Endothelial cell of umbilical vein (primary cell): Measurements from ENCODE around the gene COL5A1. TPM values are rescaled to one million over a fixed set of nuclear protein-coding genes. Genes with fewer than 3 reads are reported as not detected.

Experiments
- BruUV-seq: library from RNA; stranded (reverse); fragments of 400-500 nt; replicated peaks from 2 replicates; lab custom pipeline; 2021; lab: Mats Ljungman, UMichigan
- CTCF ChIA-PET: fragments of 300-600, 350-600 bp; sonication (Branson Sonifier 250); formaldehyde crosslinking; loops from one replicate; lab custom pipeline; 2021; ENCODE audit warnings: antibody characterized with exemption, inconsistent platforms; lab: Charles Lee
- POLR2A ChIA-PET: fragments of 300-600, 350-600 bp; sonication (Branson Sonifier 250); formaldehyde crosslinking; loops from one replicate; lab custom pipeline; 2021; ENCODE audit warnings: antibody characterized with exemption, inconsistent platforms; lab: Charles Lee
- DNase-seq: peaks from one replicate; pipeline ENCODE4 v3.0.0-alpha.2; 2011; ENCODE audit warnings: low read depth, low spot score
- FAIRE-seq: peaks from 2 replicates; lab custom pipeline; 2011; peaks lifted over from hg19 to GRCh38; lab: Jason Lieb, UNC
- H2AFZ ChIP-seq: 2 replicates; pipeline ENCODE4 v1.6.0; 2012; ENCODE audit warnings: low read depth, low read length, control low read depth, inconsistent platforms
- H3K27ac ChIP-seq: 2 replicates; pipeline ENCODE4 v1.5.1; 2011; ENCODE audit warnings: low read depth, mild to moderate bottlenecking, control low read depth, low read length, moderate library complexity; ENCODE audit not compliant: insufficient read depth
- H3K27me3 ChIP-seq, 2 experiments: 2 replicates each; pipeline versions ENCODE4 v1.6.0 to v1.6.1; 2011; ENCODE audit warnings: low read length in 2 of 2, mixed read lengths in 1 of 2; ENCODE audit not compliant: control insufficient read depth in 2 of 2, insufficient read depth in 2 of 2
- H3K36me3 ChIP-seq, 2 experiments: 2 replicates in 1 of 2; 3 replicates in 1 of 2; pipeline ENCODE4 v1.5.1; 2011; ENCODE audit warnings: low read length in 2 of 2, mild to moderate bottlenecking in 1 of 2, moderate library complexity in 1 of 2; ENCODE audit not compliant: control insufficient read depth in 2 of 2, insufficient read depth in 2 of 2; ENCODE audit errors: extremely low read depth in 1 of 2
- H3K4me1 ChIP-seq: 3 replicates; pipeline ENCODE4 v1.5.1; 2011; ENCODE audit warnings: mild to moderate bottlenecking, low read length; ENCODE audit not compliant: control insufficient read depth, insufficient read depth; ENCODE audit errors: extremely low read depth
- H3K4me2 ChIP-seq: 2 replicates; pipeline ENCODE4 v1.6.1; 2011; ENCODE audit warnings: low read length, control low read depth, mixed read lengths; ENCODE audit not compliant: insufficient read depth
- H3K4me3 ChIP-seq, 3 experiments: fragments of 200-600 bp in 1 of 3; sonication (generic), shearing (Covaris generic) in 1 of 3; replicated peaks in 1 of 3; 2 replicates each; pipeline ENCODE4 v1.5.1; 2011 to 2016; ENCODE audit warnings: control low read depth in 3 of 3, low read length in 3 of 3, mild to moderate bottlenecking in 2 of 3, inconsistent platforms in 1 of 3, low read depth in 1 of 3, moderate library complexity in 1 of 3; ENCODE audit not compliant: insufficient read depth in 1 of 3
- H3K79me2 ChIP-seq: 2 replicates; pipeline ENCODE4 v1.6.0; 2012; ENCODE audit warnings: low read length, inconsistent platforms; ENCODE audit not compliant: control insufficient read depth, insufficient read depth
- H3K9ac ChIP-seq: replicated peaks from 2 replicates; pipeline ENCODE3; 2011; ENCODE audit warnings: low read length, control low read depth; ENCODE audit not compliant: insufficient read depth; ENCODE audit errors: extremely low read depth
- H3K9me1 ChIP-seq: replicated peaks from 3 replicates; pipeline ENCODE4 v1.6.0; 2011; ENCODE audit warnings: mild to moderate bottlenecking, low read length; ENCODE audit not compliant: control insufficient read depth, insufficient read depth; ENCODE audit errors: extremely low read depth
- H3K9me3 ChIP-seq: replicated peaks from 2 replicates; pipeline ENCODE4 v1.5.1; 2012; ENCODE audit warnings: low read length, inconsistent platforms; ENCODE audit not compliant: control insufficient read depth, insufficient read depth
- H4K20me1 ChIP-seq: replicated peaks from 2 replicates; pipeline ENCODE3; 2011; ENCODE audit warnings: mild to moderate bottlenecking, low read length; ENCODE audit not compliant: control insufficient read depth, insufficient read depth; ENCODE audit errors: extremely low read depth
- EZH2 ChIP-seq: IDR thresholded peaks from 2 replicates; pipeline ENCODE4 v1.6.1; 2012; ENCODE audit warnings: borderline replicate concordance, low read depth, mild to moderate bottlenecking, moderate library complexity, low read length, inconsistent platforms; ENCODE audit not compliant: severe bottlenecking
- FOS ChIP-seq: IDR thresholded peaks from 2 replicates; pipeline ENCODE4 v1.6.1; 2011; ENCODE audit warnings: mild to moderate bottlenecking, low read length, moderate library complexity, borderline replicate concordance; ENCODE audit not compliant: insufficient read depth
- GATA2 ChIP-seq: IDR thresholded peaks from 2 replicates; pipeline ENCODE4 v1.7.0; 2011; ENCODE audit warnings: low read depth, mild to moderate bottlenecking, moderate library complexity, mixed read lengths, low read length; ENCODE audit not compliant: insufficient read length, insufficient read depth
- JUN ChIP-seq: IDR thresholded peaks from 2 replicates; pipeline ENCODE4 v1.6.1; 2011; ENCODE audit warnings: borderline replicate concordance, low read depth; ENCODE audit not compliant: insufficient read length, insufficient read depth
- MYC ChIP-seq: IDR thresholded peaks from one replicate; pipeline ENCODE4 v1.6.1; 2011; ENCODE audit warnings: mild to moderate bottlenecking, low read depth, low read length
- POLR2A ChIP-seq: IDR thresholded peaks from 2 replicates; pipeline ENCODE4 v1.6.1; 2012; ENCODE audit warnings: low read depth, mild to moderate bottlenecking, control low read depth, low read length
- POLR2AphosphoS5 ChIP-seq: IDR thresholded peaks from 2 replicates; pipeline ENCODE4 v1.6.1; 2012; ENCODE audit warnings: low read depth, mild to moderate bottlenecking, control low read depth, low read length, moderate library complexity; ENCODE audit not compliant: insufficient read depth
- dilution Hi-C: fragments of 300-500 bp; cut with MboI; formaldehyde crosslinking; loops from one replicate; pipeline ENCODE4 v1.15.0; 2019; ENCODE audit warnings: low sequenced_read_pairs; ENCODE audit not compliant: extremely low pct_ligation_motif_present
- intact Hi-C: fragments of 100-400 bp; cut with micrococcal nuclease; formaldehyde crosslinking; loops from one replicate; pipeline ENCODE4 v1.10.0; 2022
- polyA plus RNA-seq, 4 experiments: library from polyadenylated mRNA; depleted of rRNA in 3 of 4; stranded (reverse) in 3 of 4; unstranded in 1 of 4; fragments of >200 nt; gene quantifications; 2 replicates each; pipeline versions ENCODE4 v1.2.1 to v1.2.3, GENCODE V29; 2011 to 2012; ENCODE audit warnings: missing spikeins in 1 of 4
- total RNA-seq: library from RNA; stranded (reverse); gene quantifications from 2 replicates; pipeline ENCODE4 v1.2.3, GENCODE V29; 2021
- TF ChIP-seq, protein P1 (sequence below): IDR thresholded peaks from 2 replicates; pipeline ENCODE4 v1.6.1; 2011; ENCODE audit not compliant: insufficient read depth, insufficient read length
- TF ChIP-seq, protein P2 (sequence below), 2 donors: IDR thresholded peaks; 1 replicate in 1 of 2; 2 replicates in 1 of 2; pipeline ENCODE4 v1.5.1; 2011; ENCODE audit warnings: low read length in 2 of 2, mild to moderate bottlenecking in 2 of 2, moderate library complexity in 2 of 2, control low read depth in 1 of 2, inconsistent platforms in 1 of 2, low read depth in 1 of 2; ENCODE audit not compliant: insufficient read depth in 1 of 2; ENCODE audit errors: extremely low read depth in 1 of 2

COL5A1 gene
- total and polyA plus RNA-seq, 2 donors (not counting 3 experiments of a cell fraction or from before 2014, with no cell fraction given): 97.4 to 175 TPM

DNA sequence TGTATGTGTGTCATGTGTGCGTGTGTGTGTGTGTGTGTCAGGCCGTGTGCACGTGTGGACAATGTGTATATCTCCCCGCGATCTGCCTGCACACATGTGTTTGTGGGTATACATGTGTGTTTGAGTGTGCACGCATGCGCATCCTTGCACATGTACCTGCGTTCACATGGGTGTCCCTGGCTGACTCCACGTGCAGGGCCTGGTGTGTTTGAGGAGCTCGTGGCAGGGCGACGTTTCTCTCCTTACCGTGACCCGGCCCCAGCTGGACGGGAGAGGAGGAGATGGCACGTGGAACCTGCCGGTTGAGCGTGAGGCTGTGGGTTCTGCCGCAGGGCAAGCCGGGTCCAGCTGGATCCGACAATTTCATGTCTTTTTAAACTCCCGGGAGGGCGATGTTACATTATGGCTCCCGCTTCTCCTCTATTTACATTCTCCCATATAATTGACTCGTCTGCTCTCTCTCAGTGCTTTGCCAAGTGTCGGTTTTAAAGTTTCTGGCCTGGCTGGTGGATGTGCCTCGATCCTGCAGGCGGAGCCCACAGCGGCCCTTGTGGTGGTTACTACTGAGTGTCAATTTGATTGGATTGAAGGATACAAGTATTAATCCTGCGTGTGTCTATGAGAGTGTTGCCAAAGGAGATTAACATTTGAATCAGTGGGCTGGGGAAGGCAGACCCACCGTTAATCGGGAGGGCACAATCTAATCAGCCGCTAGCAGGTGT, 5.9 kb downstream of the COL5A1 start:
- dilution Hi-C loops (no loop called here), intact Hi-C loops (no loop called here)
- Histone ChIP-seq H3K36me3 (peaks cover 0 to 6% of the 10 kb centered on the region in 2 experiments), H3K27me3 (no peaks in the 10 kb centered on the region), H3K9me1 (no peaks in the 10 kb centered on the region), H3K4me2 (no peak overlapping the region), H3K27ac (no peak overlapping the region), H3K4me3 (no peak overlapping the region), H3K79me2 (peaks cover 58% of the 10 kb centered on the region), H3K9ac (no peak overlapping the region), H2AFZ (no peak overlapping the region), H3K4me1 (peaks cover 22% of the 10 kb centered on the region), H4K20me1 (no peaks in the 10 kb centered on the region), H3K9me3 (no peaks in the 10 kb centered on the region)
- FAIRE-seq (no peak), DNase-seq (no peak)
- ChIA-PET CTCF (no interaction called here), POLR2A (no interaction called here)
- no TSS peak for BruUV-seq
- TF ChIP-seq EZH2: no peak
- TF ChIP-seq, protein P1, sequence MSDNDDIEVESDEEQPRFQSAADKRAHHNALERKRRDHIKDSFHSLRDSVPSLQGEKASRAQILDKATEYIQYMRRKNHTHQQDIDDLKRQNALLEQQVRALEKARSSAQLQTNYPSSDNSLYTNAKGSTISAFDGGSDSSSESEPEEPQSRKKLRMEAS: no peak
- TF ChIP-seq FOS: no peak
- no peak for TF ChIP-seq POLR2AphosphoS5
- TF ChIP-seq POLR2A: no peak
- no peak for TF ChIP-seq MYC
- TF ChIP-seq, protein P2, sequence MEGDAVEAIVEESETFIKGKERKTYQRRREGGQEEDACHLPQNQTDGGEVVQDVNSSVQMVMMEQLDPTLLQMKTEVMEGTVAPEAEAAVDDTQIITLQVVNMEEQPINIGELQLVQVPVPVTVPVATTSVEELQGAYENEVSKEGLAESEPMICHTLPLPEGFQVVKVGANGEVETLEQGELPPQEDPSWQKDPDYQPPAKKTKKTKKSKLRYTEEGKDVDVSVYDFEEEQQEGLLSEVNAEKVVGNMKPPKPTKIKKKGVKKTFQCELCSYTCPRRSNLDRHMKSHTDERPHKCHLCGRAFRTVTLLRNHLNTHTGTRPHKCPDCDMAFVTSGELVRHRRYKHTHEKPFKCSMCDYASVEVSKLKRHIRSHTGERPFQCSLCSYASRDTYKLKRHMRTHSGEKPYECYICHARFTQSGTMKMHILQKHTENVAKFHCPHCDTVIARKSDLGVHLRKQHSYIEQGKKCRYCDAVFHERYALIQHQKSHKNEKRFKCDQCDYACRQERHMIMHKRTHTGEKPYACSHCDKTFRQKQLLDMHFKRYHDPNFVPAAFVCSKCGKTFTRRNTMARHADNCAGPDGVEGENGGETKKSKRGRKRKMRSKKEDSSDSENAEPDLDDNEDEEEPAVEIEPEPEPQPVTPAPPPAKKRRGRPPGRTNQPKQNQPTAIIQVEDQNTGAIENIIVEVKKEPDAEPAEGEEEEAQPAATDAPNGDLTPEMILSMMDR (IDR thresholded peaks at IDR 0.05; ENCODE audit: extremely low read depth in 1 of 2, insufficient read depth in 1 of 2, low read depth in 1 of 2, low read length in 2 of 2): no peak
- no peak for TF ChIP-seq GATA2
- TF ChIP-seq JUN: no peak
